ENCODE data around the gene RECQL5.

DNA sequence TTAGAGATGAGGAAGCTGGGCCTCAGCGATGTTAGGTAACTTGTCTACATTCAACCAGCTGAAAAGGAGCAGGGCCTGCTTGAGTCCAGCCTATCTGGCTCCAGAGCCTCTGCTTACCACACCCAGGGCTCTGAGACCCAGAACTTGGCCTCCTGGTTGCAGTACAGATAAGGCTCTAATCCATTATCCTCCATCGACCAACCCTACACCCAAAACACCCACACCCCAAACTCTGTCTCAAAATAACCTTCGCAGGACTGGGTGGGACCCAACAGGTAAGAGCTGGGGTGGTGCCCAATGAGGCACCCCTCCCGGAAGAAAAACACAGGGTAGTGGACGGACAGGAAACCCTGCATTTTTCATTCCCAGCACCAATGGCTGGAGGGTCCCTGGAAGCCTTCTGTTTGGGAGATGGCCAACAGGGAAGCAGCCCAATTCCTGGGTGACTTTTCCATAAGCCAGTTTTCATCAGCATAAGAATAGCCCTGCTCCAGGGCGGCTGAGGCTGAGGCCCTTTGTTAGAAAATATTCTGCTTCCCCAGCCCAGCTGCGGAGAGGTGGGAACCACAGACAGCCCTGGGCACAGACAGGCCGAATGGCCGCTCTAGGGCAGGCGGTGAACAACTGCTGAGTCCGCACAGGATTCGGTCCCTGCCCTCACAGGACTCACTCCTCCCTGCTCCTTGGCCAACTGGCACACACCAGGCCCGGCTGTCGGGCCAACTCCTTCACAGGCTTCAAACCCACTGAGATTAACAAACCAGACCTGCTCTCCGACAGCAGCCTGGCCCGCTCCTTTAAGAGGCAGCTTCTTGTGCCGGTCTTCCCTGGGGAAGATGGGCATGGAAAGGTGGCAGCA, 23.9 kb downstream of the RECQL5 start:
- TF ChIP-seq CHD2 (IDR thresholded peaks at IDR 0.05; ENCODE audit: low read length, partially characterized antibody), result no peak
- TF ChIP-seq CTCF (IDR thresholded peaks at IDR 0.05), result no peak
- TF ChIP-seq GABPA (IDR thresholded peaks at IDR 0.05; ENCODE audit: low read depth), result no peak
- no peak for TF ChIP-seq TEAD4 (IDR thresholded peaks at IDR 0.05; ENCODE audit: borderline replicate concordance, insufficient read depth)
